HG02678 (cell line): ENCODE results near the gene PURA.

Experiments
- ATAC-seq: cut with Tn5 transposase; IDR thresholded peaks from one replicate; pipeline ENCODE4 v1.9.1; 2021; ENCODE audit warnings: mild to moderate bottlenecking, moderate library complexity; ENCODE audit not compliant: unreplicated experiment

The PURA gene

DNA sequence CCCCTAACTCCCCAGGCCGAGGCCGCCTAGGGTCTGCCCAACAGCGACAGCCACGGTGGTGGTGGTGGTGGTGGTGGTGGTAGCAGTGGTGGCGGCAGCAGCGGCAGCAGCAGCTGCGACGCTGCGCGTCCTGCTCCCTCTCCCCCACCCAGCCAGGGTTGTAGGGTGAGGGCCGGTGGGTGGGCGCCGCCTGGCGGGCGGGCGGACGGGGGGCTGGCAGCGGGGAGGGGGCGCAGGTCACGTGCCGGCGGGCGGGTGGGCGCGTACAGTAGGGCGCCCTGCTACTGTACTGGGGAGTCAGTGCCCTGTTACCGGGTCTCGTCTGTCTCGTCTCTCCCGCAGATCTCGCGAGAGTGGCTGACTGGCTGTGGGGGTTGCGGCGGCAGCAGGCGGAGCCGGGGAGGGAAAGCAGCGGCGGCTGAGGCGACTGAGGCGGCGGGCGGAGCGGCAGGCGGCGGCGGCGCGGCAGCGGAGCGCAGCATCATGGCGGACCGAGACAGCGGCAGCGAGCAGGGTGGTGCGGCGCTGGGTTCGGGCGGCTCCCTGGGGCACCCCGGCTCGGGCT is at the start of gene PURA:
Gene PURA, plus strand, starts transcription at position 411 of the 565 bp plus-strand sequence. Its CDS starts 73 bp downstream, at position 484.
- ATAC-seq, result peak; percentile 90

DNA sequence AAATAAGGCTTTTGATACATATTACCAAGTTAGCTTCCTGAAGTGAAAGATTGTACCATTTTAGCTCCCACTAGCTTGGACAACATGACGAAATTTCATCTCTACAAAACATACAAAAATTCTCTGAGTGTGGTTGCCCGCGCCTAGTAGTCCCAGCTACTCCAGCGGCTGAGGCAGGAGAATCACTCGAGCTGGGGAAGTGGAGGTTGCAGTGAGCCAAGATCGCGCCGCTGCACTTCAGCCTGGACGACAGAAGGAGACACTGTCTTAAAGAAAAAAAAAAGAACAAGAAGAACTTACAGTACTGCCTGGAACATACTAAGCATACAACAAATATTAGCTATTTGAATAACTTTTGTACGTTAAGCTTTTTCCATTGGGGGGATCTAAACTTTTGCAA is 41.1 kb upstream of the PURA start:
- ATAC-seq, result no peak

DNA sequence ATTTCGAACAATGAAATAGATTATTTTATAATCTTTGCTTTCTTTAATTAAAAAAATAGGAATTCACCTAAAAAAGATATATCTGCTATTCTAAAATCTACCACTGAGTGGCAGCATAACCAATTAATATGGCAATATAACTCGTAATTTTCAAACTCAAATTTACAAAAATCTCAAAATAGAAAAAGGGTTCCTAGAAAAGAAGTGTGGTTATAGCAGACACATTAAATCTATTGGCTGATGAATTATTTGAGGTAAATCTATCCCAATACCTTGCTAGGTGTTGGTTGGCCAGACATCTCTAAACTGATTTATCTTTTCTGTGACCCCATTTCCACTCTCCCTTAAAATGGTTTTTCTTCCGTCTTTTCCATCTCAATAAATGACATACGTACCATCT is 40.6 kb upstream of the PURA start:
- no peak for ATAC-seq

DNA sequence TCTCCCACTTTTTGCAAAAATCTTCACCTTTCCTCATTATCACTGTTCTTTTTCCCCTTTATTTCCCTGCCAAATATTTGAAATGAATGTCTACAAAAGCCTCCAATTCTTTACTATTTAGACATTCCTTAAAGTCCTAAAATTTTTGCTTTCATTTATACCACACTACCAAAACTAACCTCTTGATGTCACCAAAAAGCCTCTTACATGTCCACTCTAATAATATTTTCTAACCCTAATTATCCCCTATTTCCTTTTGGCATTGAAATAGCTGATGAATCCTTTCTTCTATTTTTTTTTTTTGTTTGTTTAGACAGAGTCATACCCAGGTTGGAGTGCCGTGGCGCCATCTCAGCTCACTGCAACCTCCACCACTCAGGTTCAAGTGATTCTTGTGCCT is 38.5 kb upstream of the PURA start:
- no peak for ATAC-seq

DNA sequence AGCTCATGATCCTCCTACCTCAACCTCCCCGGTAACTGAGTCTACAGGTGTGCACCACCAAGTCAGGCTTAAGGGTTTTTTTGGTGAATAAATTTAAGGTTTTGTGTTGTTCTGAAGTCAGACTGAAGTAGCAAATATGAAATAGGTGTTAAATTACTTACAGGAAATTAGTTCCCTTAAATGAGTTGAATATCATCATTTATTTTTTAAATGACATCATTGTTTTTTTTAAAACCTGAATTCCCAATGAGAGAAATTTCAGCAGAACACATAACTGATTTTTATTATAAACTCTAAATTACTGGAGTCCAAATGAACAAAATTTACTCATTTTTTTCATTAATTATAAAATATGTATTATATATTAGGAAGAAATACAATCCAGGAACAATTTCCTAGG is 37.8 kb upstream of the PURA start:
- no peak for ATAC-seq

DNA sequence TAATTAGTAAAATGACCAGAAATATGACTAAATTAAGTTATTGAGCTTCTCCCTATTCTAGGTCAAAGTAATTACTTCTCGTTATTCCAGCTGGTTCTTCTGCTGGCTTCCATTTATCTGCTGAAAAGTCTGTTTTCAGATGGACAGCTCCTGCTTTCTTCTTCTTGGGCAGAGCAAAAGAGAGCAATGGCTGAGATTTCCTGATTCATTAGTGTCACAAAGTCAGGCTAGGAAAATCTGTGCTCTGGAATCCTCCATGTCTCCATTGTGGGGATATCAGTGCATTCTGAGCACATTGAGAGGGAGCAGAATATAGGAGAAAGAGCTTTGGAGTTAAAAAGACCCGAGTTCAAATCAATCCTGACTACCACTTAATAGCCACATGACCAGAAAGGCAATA is 37.1 kb upstream of the PURA start:
- ATAC-seq, result no peak

DNA sequence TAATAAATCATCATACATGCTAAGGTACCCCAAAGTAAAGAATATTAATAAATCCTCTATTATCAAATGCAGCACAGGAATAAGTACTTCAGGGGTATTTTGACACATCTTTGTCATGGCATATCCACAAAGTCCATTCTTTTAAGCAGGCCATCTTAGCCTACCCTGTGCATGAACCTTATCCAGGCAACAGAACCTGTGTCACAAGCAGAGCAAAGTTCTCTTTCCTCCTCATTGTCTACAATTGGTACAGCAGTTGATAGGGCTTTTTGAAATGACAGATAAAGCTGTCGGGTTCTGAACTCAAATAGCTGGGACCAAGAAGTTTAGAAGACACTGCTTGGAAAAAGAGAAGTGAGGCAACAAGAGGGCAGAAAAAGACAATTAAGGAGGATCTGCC is 30.8 kb upstream of the PURA start:
- ATAC-seq, result no peak

DNA sequence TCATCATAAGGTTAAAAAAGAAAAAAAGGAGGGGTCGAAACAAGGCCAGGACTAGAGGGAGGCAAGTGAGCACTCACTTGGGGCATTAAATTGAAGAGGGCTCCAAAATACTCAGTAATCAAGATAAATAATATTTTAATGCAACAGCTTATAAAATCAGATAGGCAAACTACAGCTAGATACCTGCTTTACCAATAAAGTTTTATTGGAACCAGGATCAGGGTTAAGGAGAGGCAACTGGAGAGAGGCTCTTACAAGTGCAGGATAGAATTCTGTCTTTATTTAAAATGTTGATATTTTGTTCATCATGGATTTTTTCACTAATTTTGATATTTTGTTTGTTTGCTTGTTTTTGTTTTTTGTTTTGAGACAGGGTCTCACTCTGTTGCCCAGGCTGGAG is 30.3 kb upstream of the PURA start:
- ATAC-seq, result no peak

DNA sequence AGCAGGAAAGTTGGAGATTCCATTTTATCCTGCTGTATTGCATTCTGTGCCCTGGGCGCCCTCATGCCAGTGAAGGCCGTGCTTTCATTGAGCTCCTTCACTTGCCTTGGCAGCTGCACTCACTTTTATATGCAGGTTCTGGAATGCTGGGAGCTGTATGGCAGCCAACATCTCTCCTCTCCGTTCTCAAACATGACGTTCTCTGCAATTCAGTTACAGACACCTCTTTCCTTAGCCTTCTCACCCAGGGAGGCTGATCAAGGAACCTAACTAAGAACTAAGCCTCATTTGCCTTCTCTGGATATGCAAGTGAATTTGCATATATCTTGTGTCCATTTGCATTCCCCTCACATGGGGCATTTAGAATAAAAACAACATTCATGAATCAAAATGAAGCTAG is 29.4 kb upstream of the PURA start:
- no peak for ATAC-seq

DNA sequence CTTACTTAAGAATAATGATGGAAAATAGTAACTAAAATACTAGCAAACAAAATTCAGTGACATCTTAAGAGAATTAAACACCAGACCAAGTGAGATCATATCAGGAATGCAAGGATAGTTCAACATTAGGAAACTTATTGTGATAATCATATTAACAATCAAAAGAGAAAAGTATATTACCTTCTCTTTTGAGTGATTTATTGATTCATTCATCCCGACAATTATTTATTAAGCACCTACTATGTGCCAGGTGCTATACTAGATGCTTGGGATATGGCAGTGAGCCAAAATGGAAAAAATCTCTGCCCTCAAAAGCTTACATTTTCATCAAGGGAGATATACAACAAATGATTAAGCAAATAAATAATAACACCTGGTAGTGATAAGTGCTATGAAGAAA is 23.7 kb upstream of the PURA start:
- no peak for ATAC-seq

DNA sequence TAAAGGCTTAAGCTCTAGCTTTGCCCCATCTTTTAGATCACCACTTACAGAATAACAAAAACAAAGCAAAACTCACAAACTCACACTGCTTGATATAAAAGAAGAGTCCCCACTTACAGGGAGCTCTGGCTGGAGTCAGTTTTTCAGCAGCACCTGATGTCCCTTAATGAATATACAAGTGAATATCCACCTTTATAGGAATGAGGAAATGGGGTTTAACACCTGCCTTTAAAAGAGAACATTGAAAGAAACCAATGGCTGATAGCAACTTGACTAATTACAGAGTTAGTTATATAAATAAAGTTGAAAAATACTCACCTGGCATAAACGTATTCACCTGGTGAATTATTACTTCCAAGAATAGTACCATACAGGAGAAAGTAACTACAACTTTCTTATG is 20.7 kb upstream of the PURA start:
- ATAC-seq, result no peak

DNA sequence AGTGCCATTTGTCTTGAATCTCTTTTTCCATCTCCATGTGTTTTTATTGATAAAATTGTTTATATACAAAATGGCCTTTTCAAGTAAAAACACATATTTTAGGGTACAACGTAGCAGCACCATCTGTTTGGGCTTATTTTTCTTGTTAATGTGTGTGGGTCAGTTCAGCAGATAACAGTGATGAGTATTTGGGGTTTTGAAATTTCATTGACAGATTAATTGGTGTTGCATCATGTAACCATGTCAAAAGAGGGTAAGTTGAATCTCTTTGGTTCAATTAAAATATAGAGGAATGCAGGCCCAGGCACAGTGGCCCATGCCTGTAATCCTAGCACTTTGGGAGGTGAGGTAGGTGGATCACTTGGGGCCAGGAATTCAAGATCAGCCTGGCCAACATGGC is 20.0 kb upstream of the PURA start:
- ATAC-seq, result no peak

DNA sequence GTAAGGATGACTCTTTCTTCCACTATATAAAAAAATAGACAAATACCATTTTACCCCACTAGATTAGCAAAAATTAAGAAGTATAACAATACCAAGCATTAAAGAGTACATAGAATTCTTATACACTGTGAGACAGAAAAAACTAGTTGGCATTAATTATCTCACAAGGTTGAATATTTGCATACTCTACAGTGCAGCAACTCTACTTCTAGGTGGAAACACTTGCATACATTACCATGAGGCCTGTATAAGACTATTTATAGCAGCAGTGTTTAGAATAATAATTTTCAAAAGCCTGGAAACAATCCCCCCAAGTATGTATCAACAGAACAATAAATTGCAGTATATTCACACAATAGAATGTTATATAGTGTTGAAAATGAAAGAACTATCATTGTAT is 19.0 kb upstream of the PURA start:
- ATAC-seq, result no peak

DNA sequence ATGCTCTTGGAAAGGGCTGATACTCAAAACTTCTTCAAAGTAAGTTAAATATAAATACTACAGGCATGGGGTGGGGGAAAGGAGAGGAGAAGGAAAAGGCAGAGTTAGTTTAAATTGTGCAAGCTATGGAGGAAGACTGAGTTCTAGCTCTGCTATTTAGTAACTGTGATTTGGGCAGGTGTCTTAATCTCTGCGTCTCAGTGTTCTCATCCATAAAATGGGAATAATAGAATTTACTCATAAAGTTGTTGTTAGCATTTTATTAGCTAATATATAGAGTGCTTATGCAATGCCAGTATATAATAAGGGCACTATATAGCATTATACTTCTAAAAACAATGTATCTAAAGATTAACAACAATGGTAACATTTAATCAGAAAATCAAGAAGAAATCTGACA is 12.7 kb upstream of the PURA start:
- ATAC-seq, result no peak

DNA sequence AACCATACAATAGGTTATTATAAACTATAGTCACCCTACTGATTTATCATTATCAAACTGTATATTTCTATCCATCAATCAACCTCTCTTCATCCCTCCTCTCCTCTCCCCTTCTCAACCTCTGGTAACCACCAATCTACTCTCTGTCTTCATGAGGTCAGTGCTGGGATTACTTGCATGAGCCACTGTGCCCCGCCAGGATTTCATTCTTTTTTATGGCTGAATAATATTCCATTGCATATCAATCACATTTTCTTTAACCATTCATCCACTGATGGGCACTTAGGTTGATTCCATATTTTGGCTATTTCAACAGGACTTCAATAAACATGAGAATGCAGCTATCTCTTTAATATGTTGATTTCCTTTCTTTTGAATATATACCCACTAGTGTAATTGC is 10.8 kb upstream of the PURA start:
- no peak for ATAC-seq

DNA sequence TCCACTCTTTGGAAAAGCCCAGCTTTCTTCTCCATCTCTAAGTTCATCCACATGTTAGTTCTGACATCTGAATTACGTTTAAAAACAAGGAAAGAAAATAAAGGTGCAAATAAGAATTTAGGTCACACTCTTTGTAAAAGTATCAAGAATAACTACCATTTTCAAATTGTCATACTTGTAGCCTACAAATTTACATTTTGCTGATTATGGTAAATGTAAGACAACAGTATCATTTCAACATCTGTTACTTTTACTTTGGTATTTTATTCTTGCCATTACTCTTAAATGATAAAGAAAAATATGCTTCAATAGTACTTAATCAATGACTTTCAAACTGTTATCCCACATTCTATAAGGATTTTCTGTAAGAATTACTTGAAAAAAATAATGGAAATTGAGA is 9.8 kb upstream of the PURA start:
- no peak for ATAC-seq

DNA sequence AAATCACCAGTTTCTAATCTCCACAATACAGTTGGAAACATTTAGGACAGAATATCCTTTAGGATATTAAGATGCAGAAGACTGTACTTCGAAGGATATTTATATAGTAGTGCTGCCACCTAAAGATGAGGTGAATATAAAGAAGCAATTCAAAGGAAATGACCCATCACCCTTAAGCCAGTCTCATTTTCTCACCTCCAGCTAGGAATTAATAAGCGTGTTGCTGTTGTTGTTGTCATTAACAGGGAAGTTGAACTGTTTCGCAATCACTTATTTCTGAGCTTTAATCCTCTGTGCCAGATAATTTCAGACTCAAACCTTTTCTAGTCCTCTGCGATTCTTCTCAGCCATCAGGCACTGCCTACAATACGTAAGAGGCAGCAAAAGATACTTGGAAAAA is 7.8 kb upstream of the PURA start:
- ATAC-seq, result no peak

DNA sequence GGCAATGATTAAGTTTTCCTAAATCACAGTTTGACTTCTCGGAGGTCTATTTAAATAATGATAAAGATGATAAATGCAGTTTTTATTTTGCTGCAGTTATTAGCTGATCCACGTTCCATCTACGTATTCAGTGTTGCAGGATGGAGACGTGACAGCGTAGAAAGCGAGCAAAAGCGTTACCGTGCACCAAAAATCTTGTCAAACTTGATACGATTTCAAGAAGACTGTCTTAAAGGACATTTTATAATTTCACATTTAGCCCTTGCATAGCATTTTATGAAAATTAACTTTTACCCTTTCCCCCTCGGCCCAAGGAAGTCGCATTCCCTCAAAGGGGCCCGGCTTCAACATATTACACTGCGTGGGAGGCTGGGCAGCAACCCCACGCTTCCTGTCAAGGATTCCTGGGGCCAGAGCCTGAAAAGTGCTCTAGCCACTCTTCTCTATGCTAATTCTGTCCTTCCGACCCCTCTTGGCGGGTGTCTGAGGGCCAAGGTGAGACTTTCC is 7.1 kb upstream of the PURA start:
- no peak for ATAC-seq

DNA sequence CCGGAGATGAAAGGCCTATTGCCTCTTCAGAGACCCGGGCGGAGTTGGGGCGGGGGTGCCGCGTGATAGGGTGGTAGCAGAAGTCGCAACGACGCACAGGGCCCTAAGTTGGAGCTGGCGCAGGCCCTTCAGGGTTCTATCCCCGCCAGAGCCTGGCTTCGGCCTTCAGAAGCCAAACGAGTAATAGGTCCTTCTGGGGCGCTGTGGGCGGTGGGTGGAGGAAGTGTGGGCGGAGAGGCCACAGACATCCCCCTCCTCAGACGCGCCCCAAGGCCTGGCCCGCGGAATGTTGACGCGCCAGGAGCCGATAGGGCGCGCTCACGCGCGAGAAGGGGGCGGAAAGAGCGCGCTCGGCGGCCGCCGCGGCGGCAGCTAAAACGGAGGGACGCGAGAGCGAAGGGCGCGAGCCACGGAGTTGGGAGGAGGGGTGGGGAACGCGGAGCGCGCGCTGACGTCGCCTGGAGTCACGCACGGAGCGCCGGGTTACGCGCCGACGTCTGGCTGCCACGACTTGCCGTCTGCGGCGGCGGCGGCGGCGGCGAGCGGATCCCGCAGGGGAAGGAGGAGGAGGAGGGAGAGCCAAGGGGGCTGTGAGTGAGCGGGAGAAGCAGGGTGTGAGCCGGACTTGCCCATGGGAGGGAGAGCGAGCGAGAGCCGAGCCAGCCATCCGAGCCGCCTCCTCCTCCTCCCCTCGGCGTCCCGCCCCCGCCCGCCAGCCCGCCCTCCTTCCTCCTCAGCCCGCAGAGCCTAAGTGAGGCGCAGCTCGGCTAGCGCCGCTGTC is 6.4 kb upstream of the PURA start:
- ATAC-seq, result peak; percentile 90

DNA sequence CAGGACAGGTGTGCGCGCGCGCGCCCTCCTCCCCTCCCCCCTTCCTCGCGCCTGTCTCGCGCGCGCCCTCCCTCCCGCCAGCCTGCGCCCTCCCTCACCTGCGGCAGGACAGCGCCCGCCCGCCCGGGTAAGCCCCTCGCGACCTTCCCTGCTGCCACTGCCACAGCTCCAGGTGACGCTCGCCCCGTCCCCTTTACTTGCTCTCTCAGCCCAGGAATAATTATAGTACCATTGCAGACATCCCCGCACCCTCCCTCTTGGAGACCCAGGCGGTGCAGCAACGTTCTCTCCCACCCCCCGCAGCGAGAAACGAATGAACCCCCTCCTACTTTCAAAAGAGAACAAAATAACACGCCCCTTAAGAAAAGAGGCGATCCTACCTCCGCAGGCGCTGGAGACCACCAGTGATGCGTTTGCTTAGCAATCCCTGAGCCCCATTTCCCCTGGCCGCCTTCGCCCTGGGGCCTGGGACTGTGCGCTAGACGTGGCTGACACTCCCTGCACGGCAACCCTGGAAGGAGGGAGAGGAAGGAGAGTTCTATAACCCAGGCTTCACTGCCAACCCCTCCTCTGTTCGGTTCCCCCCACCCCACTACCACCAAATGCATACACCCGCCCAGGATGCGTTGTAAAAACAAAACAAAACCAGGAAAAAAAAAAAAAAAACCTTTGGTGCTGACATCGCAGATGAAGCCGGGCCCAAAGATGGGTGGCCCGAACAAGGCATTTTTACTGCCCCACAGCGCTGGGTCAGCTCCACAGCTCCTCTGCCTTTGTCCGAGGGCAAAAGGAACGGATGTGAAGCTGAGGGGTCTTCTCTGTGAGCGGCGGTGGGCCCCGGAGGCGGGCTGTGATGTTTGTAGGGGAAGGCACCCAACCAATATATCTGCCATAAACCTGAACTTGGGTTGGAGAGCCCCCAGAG is 5.6 kb upstream of the PURA start:
- no peak for ATAC-seq

DNA sequence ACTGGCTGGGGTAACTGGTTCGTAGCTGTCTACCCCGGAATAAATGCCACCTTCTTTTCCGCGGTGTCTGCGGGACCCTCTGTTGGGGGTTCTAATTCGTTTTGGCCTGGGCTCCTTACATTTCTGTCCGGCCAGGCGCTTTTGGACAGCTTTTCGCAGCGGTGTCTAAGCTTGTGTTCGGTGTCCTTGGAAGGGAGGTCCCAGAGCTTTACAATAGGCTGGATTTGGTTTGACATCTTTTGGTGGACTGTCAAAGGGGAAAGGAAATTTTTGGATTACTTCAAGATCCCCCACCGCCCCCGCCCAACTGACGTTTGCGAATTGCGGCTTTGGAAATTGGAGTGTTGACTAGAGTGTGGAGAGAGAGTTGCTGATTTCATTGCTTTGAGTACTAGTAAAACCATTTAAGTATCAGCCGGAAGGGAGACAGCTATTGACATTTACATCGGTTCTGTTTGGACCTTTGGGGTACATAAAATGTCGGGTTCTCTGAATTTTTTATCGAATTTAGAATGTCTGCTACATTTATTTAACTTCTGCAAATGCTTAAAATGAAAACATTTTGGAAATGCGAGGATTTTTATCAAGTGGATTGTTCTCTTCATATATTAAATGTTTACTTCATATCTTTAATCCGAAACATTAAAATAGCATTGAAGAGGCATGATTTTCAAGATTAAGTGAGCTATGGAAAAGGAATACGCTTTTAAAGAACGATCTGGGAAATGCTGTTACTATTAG is 4.7 kb upstream of the PURA start:
- no peak for ATAC-seq
